ENCODE results near the gene CST3. TPM values are rescaled to one million over a fixed set of nuclear protein-coding genes. Genes with fewer than 3 reads are reported as not detected.

CST3 gene
- polyA plus RNA-seq, 1 donor (not counting 4 experiments of a cell fraction or from before 2014, with no cell fraction given) = 194 TPM

- FAIRE-seq (no peak), DNase-seq (ENCODE audit: low read depth, low spot score) (no peak)
- no peak overlapping the region for H3K4me2 ChIP-seq (ENCODE audit: control insufficient read depth, extremely low read depth, insufficient read depth, low read depth, low read length)
- H3K36me3 ChIP-seq (ENCODE audit: control insufficient read depth in 2 of 2, extremely low read depth in 1 of 2, insufficient read depth in 2 of 2, low read length in 2 of 2) = peaks cover 13 to 15% of the 10 kb centered on the region in 2 experiments
- H3K9me3 ChIP-seq (ENCODE audit: control insufficient read depth, low read depth, low read length) = no peaks in the 10 kb centered on the region
- H3K4me1 ChIP-seq (ENCODE audit: control insufficient read depth, extremely low read depth, insufficient read depth, low read length) = peaks cover 29% of the 10 kb centered on the region
- H2AFZ ChIP-seq (ENCODE audit: control insufficient read depth, low read length) = no peak overlapping the region
- H3K79me2 ChIP-seq (ENCODE audit: control insufficient read depth, insufficient read depth, low read length) = peaks cover 24% of the 10 kb centered on the region
- H4K20me1 ChIP-seq (ENCODE audit: control insufficient read depth, extremely low read depth, insufficient read depth, low read length) = no peaks in the 10 kb centered on the region
- H3K4me3 ChIP-seq (ENCODE audit: control insufficient read depth in 2 of 3, extremely low read depth in 1 of 3, insufficient read depth in 2 of 3, low read depth in 1 of 3, low read length in 3 of 3) = no peak overlapping the region
- H3K27me3 ChIP-seq (ENCODE audit: control insufficient read depth, extremely low read depth, insufficient read depth, low read length) = no peaks in the 10 kb centered on the region
- no peak for TF ChIP-seq CTCF (optimal IDR thresholded peaks at IDR 0.05 in 1 of 3, IDR thresholded peaks at IDR 0.05 in 1 of 3, conservative IDR thresholded peaks at IDR 0.05 in 1 of 3; ENCODE audit: extremely low read depth in 1 of 3, insufficient read depth in 2 of 3, low read length in 3 of 3)
- TF ChIP-seq EZH2 (IDR thresholded peaks at IDR 0.05; ENCODE audit: low read length) = no peak
- peaks cover 4% of the 10 kb centered on the region for H3K9me1 ChIP-seq (ENCODE audit: control insufficient read depth, extremely low read depth, insufficient read depth, low read length)
- H3K27ac ChIP-seq (ENCODE audit: control insufficient read depth, insufficient read depth, low read length) = no peak overlapping the region
- no peak overlapping the region for H3K9ac ChIP-seq (ENCODE audit: control insufficient read depth, extremely low read depth, insufficient read depth, low read length)
- dilution Hi-C loops (cut with MboI; ENCODE audit: extremely low pct_ligation_motif_present, low sequenced_read_pairs) = no loop called here
Measured at GRCh38 chr20:23632711-23633573, 4.8 kb downstream of the CST3 start.

- FAIRE-seq = no peak
- no peak overlapping the region for H3K27ac ChIP-seq (ENCODE audit: control insufficient read depth, insufficient read depth, low read length)
- no peak overlapping the region for H2AFZ ChIP-seq (ENCODE audit: control insufficient read depth, low read length)
- H3K27me3 ChIP-seq (ENCODE audit: control insufficient read depth, extremely low read depth, insufficient read depth, low read length) = no peaks in the 10 kb centered on the region
- H3K9me3 ChIP-seq (ENCODE audit: control insufficient read depth, low read depth, low read length) = no peaks in the 10 kb centered on the region
- H4K20me1 ChIP-seq (ENCODE audit: control insufficient read depth, extremely low read depth, insufficient read depth, low read length) = no peaks in the 10 kb centered on the region
- H3K9me1 ChIP-seq (ENCODE audit: control insufficient read depth, extremely low read depth, insufficient read depth, low read length) = peaks cover 4% of the 10 kb centered on the region
- H3K36me3 ChIP-seq (ENCODE audit: control insufficient read depth in 2 of 2, extremely low read depth in 1 of 2, insufficient read depth in 2 of 2, low read length in 2 of 2) = peaks cover 13 to 15% of the 10 kb centered on the region in 2 experiments
- no peak overlapping the region for H3K4me3 ChIP-seq (ENCODE audit: control insufficient read depth in 2 of 3, extremely low read depth in 1 of 3, insufficient read depth in 2 of 3, low read depth in 1 of 3, low read length in 3 of 3)
- H3K79me2 ChIP-seq (ENCODE audit: control insufficient read depth, insufficient read depth, low read length) = peaks cover 18% of the 10 kb centered on the region
- H3K9ac ChIP-seq (ENCODE audit: control insufficient read depth, extremely low read depth, insufficient read depth, low read length) = no peak overlapping the region
- TF ChIP-seq CTCF (optimal IDR thresholded peaks at IDR 0.05 in 1 of 3, IDR thresholded peaks at IDR 0.05 in 1 of 3, conservative IDR thresholded peaks at IDR 0.05 in 1 of 3; ENCODE audit: extremely low read depth in 1 of 3, insufficient read depth in 2 of 3, low read length in 3 of 3) (no peak), EZH2 (IDR thresholded peaks at IDR 0.05; ENCODE audit: low read length) (no peak)
- dilution Hi-C loops (cut with MboI; ENCODE audit: extremely low pct_ligation_motif_present, low sequenced_read_pairs) = no loop called here
- H3K4me2 ChIP-seq (ENCODE audit: control insufficient read depth, extremely low read depth, insufficient read depth, low read depth, low read length) = no peak overlapping the region
- no peak for DNase-seq (ENCODE audit: low read depth, low spot score)
- peaks cover 29% of the 10 kb centered on the region for H3K4me1 ChIP-seq (ENCODE audit: control insufficient read depth, extremely low read depth, insufficient read depth, low read length)
Measured at GRCh38 chr20:23631981-23632710, 5.6 kb downstream of the CST3 start.
